Activated T-cell treated with anti-CD3 and anti-CD28 coated beads, Interleukin-2, amount 50 U/mL, for 48 hours (primary cell): ENCODE results near the gene ANKH.

Source experiments
- DNase-seq, 2 experiments: peaks; one replicate each; pipeline ENCODE4 v3.0.0-alpha.2; 2020

Gene ANKH

GRCh38 chr5:14730881-14731280 lies 140.7 kb downstream of the ANKH start:
- DNase-seq, result no peak

- DNase-seq, result no peak
These were observed 141.1 kb downstream of the ANKH start for GRCh38 chr5:14730466-14730865.

GRCh38 chr5:14729448-14730385 lies 141.9 kb downstream of the ANKH start:
- DNase-seq, result no peak

GRCh38 chr5:14728459-14728938 lies 143.1 kb downstream of the ANKH start:
- DNase-seq, result no peak

GRCh38 chr5:14727928-14728458 lies 143.6 kb downstream of the ANKH start:
- no peak for DNase-seq

- peak; percentile 79 to 81 for DNase-seq
These were observed 144.1 kb downstream of the ANKH start for GRCh38 chr5:14727428-14727865.

- no peak for DNase-seq
These were observed 145.3 kb downstream of the ANKH start for GRCh38 chr5:14726066-14726838.

- no peak for DNase-seq
These were observed 146.9 kb downstream of the ANKH start for GRCh38 chr5:14724633-14725032.

- peak; percentile 40 to 48 for DNase-seq
These were observed 147.9 kb downstream of the ANKH start for GRCh38 chr5:14723701-14724132.

- no peak for DNase-seq
These were observed 148.7 kb downstream of the ANKH start for GRCh38 chr5:14722923-14723322.

GRCh38 chr5:14721990-14722656 lies 149.5 kb downstream of the ANKH start:
- no peak for DNase-seq

- no peak for DNase-seq
These were observed 151.2 kb downstream of the ANKH start for GRCh38 chr5:14720236-14720923.

- no peak for DNase-seq
These were observed 152.8 kb downstream of the ANKH start for GRCh38 chr5:14718778-14719177.

GRCh38 chr5:14716755-14717752 lies 154.5 kb downstream of the ANKH start:
- no peak for DNase-seq

- DNase-seq, result no peak
These were observed 156.1 kb downstream of the ANKH start for GRCh38 chr5:14715481-14715880.

- no peak for DNase-seq
These were observed 156.9 kb downstream of the ANKH start for GRCh38 chr5:14714706-14715105.

GRCh38 chr5:14713476-14714390 lies 157.8 kb downstream of the ANKH start:
- peak in 1 of 2 experiments; percentile 19 for DNase-seq

- peak; percentile 13 for DNase-seq
These were observed 158.9 kb downstream of the ANKH start for GRCh38 chr5:14712666-14713065.

- no peak for DNase-seq
These were observed 159.4 kb downstream of the ANKH start for GRCh38 chr5:14712131-14712530.
